ENCODE data around the gene TLE1.

- no peak for TF ChIP-seq CTCF (IDR thresholded peaks at IDR 0.05; ENCODE audit: insufficient read depth, low read length)
- TF ChIP-seq REST (IDR thresholded peaks at IDR 0.05; ENCODE audit: insufficient replicate concordance, low read depth): no peak
- TF ChIP-seq POLR2AphosphoS5 (IDR thresholded peaks at IDR 0.05; ENCODE audit: low read depth): no peak
- no peak for TF ChIP-seq GABPA (IDR thresholded peaks at IDR 0.05; ENCODE audit: low read depth)
Measured at GRCh38 chr9:81584099-81584498, 105.2 kb downstream of the TLE1 start.
